GM11168 (cell line): ENCODE data around the gene C1orf105.
"Not testable (repeated sequence)": the region's sequence is repeated elsewhere in the genome, so short reads cannot be mapped to it uniquely, and the experiment has no call there.

Experiments
- in situ Hi-C: fragments of 300-500 bp; cut with MboI; formaldehyde crosslinking; loops from one replicate; pipeline ENCODE4 v1.12.0; 2022; ENCODE audit warnings: low sequenced_read_pairs; ENCODE audit not compliant: unreplicated experiment

C1orf105 gene

DNA sequence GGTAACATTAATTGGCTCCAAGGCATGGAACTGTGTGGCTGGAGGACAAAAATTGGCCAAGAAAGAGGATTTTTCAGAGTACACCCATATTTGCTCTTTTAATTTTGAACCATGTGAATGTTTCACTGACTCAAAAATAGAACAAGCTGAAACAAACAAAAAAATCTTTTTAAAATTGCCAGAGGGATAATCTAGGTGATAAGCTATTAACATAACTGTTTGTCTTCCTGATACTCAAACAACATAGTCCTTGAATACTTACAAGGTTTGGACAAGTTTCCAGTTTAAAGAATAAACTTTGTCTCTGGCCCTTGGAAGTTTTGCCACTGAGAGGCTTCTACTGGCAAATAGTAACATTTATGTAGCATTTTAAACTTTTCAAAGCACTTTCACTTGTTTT, 53.4 kb downstream of the C1orf105 start:
- in situ Hi-C loops: no loop called here

DNA sequence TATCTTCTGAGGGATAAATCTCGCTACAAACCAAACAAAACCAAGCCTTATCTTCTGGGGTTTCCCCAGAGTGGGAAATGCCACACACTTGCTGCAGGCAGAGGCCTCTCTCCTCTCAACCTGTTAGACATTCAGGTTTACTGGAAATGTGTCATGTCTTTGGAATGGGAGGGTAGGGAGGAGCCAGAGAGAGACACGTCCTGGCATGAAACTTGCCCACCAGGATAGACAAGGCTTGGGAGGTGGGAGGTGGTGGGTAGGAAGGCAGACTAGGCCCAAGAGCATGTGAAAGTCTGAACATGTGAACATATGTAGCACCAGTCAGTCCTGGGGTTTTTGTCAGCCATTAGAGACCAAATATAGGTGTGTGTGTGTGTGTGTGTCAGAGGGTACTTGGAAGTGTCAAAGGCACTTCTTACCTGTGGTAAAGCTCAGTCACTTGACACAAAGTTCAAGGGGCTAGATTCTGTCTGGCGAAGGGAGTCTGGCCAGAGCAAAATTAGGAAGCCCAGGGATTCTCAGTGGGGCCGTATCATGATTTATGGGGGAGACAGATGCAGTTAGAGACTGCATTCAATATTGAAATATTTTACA, 55.8 kb downstream of the C1orf105 start:
- in situ Hi-C loops: no loop called here

DNA sequence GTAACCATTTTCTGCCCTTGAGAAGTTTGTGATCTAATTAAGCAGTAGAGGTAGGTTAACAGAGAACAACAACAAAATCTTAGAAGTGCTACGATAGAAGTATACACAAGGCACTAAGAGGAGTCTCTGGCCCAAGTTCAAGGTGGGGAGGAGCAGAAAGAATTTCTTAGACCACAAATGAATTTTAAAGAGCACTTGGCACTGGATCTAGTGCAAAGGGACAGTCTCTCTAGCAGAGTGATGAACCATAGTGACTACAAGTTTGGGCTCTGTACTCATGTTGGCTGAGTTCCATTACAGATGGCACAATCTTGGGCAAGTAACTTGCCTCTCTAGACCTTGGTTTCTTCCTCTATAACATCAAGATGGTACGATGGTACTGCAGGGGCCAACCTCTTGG, 56.7 kb downstream of the C1orf105 start:
- in situ Hi-C loops: no loop called here

DNA sequence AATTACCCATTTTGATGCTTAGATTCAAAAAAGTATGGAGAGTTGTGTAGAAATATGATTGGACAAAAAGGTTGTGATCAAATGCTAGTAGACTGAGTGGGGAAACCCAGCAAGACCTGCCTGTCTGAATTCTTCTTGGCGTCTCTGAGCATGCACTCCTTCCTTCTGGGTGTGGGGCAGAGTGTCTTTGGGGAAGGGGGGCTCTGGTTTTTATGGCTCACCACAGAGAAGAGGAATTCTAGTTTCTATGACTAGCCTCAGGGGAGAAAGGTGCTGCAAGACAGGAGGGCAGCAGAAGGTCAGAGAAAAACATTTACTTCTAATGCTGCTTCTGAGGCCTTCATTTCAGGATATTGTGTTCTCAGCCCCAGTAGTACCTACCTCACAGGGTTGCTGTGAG, 57.3 kb downstream of the C1orf105 start:
- in situ Hi-C loops: no loop called here

DNA sequence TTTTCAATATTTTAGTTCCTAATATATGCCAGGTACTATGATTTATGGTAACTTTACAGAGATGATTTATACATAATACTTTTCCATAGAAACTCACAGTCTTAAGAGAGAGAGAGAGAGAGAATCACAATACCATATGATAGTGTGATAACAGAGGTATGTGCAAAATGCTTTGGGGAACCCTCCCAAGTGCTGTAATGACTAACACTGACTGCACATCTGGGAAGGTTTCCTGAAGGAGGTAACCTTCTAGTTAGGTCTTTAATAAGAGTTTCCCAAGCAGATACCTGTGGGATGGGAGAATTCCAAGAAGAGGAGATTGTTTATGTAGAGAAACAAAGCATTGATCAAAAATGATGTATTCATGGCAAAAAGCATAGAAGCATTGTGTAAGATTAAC, 58.0 kb downstream of the C1orf105 start:
- in situ Hi-C loops: no loop called here

DNA sequence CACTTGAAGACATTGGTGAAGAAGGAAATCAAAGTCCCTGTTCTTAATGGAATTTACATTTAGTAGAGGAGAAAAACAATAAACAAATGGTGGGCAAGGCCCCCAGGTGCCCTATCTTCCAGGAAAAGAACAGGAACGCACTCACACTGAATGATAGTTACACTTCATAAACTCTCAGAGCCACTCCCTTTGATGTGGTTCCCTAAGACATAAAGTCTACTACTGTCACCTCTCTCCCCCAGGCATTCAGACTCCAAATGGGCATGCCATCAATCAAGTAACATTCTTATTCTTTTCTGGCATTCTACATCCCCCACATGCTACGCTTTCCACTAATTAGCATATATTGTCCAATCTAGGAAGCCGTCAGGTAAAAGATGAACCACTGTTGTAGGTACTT, 59.9 kb downstream of the C1orf105 start:
- in situ Hi-C loops: no loop called here

DNA sequence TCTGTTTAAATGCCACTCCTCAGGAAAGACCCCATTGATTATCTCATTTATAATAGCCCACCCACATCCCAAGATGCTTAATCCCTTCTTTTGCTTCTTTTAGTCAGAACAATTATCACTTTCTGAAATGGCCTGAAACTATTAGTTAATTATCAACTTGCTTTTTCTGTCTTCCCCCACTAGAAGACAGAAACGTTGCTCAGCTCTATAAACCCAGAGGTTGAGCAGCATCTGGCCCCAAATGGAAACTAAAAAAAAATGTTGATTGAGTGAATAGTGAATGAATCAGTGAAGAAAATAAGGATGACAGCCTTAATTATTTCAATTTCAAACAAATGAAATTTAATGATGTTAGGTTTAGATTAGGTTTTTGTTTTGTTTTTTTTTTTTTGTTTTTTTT, 61.6 kb downstream of the C1orf105 start:
- in situ Hi-C loops: no loop called here

DNA sequence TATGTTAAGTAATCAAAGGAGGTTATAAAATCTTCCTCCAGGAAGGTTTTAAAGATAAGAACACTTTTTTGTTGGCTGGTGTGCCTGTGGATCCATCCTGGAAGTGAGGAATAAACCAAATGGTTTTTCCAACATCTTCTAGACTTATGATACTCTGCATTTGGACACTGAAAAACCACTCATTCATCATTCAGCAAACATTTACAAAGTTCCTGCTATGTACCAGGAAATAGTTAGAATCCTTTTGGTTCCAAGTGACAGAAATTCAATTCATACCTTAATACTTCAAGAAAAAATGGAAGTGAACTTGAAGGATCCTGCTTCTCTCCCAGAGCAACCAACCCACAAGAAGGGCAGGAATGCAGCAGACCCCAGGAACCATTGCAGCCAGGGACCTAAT, 63.0 kb downstream of the C1orf105 start:
- in situ Hi-C loops: no loop called here

DNA sequence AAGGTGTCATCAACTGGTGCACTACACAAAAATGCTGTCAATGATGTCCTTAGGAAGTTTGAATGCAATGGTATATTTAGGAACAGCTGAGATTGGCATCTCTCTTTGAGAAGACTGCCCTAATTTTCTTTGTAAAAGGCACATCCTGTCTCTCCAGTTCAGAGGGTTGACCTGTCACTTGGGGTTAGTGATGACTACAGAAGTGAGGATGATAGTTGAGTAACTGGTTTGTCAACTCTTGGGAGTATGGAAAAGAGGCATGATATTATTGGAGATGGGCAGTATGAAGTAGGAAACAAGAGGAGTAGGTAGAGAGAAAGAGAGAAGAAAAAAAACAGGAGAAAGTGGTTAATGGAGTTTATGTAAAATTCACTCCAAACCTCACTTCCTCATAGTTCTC, 63.8 kb downstream of the C1orf105 start:
- in situ Hi-C loops: no loop called here

DNA sequence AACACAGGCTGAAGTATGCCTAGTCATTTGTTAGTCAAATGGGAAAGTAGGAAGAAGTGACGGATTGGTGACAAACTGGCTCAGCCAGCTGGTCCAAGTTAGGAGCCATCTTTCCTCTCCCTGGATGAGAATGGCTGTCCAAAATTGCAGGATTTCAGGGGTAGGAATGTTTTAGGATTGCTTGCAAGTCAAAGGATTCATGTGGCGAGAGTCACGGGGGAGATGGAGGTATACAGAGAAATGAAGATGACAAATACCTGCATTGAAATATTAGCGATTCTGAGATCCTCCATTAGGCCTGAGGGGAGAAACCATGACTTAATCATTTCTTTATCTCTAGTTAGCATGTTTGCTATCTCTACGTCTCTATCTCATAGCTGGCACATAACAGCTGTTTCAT, 65.1 kb downstream of the C1orf105 start:
- in situ Hi-C loops: no loop called here

DNA sequence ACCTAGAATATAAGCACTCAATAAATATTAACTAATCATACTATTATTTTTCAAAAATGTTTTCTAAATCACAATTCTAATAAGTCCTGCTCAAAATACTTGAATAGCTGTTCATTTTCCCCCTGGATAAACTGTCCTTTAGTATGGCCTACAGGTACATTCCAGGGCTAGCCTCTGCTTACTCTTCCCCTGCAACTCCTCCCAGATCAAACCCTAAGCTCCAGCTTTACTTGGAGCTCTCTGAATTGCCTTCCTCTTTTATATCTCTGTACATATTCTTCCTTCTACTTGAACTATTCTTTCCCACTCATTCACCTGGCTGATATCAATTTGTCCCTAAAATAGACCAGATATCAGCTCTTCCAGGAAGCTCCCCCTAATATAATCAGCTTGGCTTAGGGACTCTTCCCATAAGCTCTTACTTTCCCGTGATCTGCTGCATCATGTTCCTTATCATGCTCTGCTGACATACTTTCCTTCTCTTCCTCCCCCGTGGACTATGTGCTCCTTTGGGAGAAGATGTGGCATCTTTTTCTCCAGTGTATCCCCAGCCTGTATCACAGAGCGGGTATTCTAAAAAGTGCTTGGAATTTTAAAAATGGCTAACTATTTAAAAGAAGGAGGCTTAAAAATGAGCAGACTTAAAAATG, 66.4 kb downstream of the C1orf105 start:
- in situ Hi-C loops: no loop called here

DNA sequence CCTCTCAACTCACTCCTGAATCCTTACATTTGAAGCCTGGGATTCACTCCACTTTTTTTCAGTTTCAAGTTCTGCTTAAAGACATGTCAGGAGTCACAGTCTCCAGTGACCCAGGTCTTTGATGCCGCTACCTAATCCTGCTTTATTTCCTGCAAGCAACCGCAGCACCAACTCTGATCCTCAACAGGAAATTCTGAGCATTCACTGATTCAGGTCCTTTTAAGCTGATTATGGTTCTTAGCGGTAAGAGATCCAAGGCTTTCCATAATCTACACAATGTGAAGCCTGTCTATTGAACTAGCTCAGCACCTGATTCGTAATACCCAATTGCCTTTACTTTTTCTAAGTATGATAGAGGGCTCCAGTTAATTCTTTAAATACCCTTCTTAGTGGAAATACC, 67.1 kb downstream of the C1orf105 start:
- in situ Hi-C loops: no loop called here

DNA sequence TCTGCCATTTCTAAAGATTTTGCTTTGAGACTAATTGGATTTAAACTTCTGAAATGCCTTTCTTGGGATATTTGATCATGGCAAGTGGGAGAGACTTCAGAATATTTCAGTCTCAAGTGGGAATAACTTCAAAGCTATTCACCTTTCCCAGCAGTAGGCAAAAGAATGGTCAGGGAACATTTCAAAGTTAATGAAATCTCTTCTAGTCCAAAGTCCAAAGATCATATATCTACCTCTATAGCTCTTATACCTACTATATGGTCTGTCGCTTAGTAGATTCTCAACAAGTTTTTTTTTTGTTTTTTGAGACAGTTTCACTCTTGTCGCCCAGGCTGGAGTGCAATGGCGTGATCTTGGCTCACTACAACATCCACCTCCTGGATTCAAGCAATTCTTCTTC, 67.9 kb downstream of the C1orf105 start:
- in situ Hi-C loops: no loop called here

DNA sequence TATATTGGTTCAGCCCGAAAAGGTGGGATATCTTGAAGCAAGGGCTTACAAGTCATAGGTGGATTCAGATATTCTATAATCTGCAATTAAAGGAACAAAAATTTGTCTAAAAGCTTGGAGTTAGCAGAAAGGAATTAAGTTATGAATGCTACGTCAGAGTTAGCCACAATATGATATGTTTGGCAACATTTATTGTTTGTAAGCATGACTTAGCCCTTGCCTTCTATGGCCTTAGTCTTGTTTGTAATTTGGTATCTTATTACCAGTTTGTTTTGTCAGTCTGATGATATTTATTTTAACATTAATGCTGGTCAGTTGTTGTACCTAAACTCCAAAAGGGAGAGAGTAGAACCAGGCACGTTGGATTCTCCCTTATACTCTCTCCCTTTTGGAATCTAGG, 69.4 kb downstream of the C1orf105 start:
- in situ Hi-C loops: no loop called here

DNA sequence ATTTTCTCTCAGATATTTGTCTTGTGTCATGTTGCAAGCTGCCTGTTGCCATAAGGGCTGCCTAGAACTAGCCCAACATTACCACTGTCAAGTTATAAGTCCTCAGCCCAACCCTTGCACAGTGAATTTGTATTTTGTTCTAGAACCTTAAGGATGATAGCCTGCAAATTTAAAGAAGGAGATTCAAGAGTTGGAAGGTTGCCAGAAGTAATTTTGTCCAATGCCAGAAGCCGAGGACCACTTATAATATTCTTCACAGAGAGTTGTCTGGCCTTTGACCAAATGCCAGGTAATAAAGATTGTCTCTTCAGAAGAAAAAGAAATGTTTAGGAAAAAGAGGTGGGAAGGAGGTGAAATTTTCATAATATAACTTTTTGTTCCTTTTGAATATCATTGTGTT, 71.9 kb downstream of the C1orf105 start:
- in situ Hi-C loops: no loop called here

DNA sequence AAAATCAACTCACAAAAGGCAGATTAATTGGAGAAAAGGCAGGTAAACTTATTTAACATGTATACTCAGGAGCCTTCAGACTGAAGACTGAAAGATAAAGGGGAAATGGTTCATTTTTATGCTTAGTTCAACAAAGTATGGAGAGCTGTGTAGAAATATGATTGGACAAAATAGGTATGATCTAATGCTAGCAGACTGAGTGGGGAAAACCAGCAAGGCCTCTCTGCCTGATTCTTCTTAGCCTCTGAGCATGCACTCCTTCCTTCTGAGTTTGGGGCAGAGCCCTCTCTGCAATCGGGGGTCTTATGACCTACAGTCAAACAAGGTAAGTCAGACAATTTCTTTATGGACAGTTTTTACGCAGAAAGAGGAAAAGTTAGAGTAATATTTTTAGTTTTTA, 73.7 kb downstream of the C1orf105 start:
- in situ Hi-C loops: no loop called here

DNA sequence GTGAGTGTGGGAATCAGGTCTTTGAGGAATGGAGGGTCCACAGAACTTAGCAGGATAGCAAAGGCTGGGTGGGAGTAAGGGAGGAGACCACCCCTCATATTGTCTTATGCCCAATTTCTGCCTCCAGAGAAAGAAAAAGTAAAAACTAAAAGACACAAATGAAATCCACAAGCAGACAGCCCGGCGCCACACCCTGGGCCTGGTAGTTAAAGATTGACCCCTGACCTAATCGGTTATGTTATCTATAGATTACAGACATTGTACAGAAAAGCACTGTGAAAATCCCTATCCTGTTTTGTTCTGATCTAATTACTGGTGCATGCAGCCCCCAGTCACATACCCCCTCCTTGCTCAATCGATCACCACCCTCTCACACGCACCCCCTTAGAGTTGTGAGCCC, 75.6 kb downstream of the C1orf105 start:
- in situ Hi-C loops: not testable (repeated sequence)

DNA sequence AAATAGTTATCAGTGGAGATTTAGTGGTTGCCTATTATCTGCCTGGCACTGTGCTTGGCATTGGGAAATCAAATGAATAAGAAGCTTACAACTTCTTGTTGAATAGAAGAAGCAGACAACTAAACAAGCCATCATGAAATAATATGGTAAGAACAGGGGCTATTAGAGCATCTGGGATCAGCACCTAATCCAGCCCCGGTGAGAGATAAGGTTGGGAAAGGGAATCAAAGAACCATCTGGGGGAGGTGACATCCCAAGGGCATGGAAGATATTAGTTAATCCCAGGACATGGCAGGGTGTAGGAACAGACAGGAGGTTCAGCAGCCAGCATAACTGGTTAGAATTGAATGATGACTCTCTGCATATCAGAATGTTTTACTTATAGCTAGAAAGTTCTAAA, 76.2 kb downstream of the C1orf105 start:
- in situ Hi-C loops: no loop called here

DNA sequence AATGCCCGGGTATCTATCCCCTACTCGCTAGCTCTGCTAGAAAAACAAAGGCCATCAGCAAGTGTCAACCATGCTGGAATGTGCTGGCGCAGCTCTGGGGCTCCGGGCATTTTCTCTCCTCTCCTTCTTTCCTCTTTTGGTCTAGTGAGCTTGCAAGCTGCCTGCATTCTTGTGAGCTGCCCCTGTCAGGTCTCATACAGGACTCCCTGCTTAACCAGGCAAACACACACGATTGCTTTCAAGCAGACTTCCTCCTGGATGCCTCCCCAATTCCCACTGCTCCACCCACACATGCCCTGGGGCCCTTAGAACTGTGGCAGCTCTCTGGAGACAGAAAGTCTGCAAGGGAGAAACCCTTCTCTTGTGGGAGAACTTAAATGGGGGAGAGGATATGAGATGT, 76.7 kb downstream of the C1orf105 start:
- in situ Hi-C loops: no loop called here

DNA sequence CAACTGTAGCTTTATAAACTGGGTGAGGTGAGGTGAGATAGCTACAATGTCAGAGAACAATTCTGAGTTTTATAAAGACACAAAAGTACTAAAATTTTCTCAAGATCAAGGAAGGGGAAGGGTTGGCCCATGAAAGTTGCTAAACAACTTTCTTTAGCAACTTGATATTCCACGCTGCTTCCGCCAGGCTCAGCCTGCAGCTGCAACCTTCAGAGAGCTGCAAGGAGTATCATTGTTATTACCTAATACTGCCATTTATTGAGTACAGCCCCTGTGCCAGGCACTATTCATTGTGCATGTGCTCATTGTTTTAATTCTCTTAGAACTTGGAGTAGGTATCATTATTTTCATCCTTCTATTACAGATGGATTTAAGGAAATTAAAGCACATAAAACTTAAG, 78.4 kb downstream of the C1orf105 start:
- in situ Hi-C loops: no loop called here

DNA sequence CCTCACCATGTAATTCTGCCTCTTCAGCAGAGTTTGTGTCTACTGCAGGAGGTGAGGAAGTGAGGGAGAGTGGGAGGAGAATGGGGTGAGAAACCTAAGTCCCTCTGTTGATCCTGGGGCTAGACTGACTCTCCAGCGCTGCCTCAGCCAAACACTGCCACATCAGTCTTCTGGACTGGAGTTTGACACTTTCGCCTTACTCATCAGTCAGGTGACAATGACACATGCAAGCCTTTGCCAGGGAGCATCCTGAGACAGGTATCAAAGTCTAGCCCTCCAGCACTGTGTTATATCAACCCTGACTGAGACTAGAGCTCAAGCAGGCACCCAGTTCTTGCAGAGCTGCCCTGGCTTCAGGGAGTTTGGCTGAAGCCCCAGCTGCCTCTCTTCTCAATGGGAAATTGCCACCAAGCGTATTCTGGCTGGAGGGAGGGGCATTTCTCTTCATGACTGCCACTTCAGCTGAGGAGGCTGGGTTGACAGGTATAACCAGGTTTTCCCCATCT, 79.2 kb downstream of the C1orf105 start:
- in situ Hi-C loops: no loop called here

DNA sequence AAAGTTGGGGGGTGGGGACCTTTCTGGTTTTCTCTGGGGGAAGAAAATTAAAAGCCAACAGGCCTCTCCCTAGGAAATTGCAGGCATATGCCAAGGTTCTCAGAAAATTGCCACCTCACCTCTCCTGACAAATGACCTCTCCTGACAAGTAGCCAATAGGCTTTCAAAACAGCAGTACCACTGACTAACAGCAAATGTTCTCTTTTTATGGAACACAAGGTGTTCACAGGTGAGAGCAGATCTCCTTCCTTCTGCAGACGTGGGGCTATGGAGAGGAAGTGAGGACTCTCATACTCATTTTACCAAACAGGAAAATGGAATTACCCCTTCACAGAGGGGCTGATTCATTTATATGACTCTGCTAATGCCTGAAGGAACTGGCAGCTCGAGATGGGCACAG, 79.7 kb downstream of the C1orf105 start:
- in situ Hi-C loops: no loop called here
